ENCODE data around the gene MYBPC2.

MYBPC2 gene

DNA sequence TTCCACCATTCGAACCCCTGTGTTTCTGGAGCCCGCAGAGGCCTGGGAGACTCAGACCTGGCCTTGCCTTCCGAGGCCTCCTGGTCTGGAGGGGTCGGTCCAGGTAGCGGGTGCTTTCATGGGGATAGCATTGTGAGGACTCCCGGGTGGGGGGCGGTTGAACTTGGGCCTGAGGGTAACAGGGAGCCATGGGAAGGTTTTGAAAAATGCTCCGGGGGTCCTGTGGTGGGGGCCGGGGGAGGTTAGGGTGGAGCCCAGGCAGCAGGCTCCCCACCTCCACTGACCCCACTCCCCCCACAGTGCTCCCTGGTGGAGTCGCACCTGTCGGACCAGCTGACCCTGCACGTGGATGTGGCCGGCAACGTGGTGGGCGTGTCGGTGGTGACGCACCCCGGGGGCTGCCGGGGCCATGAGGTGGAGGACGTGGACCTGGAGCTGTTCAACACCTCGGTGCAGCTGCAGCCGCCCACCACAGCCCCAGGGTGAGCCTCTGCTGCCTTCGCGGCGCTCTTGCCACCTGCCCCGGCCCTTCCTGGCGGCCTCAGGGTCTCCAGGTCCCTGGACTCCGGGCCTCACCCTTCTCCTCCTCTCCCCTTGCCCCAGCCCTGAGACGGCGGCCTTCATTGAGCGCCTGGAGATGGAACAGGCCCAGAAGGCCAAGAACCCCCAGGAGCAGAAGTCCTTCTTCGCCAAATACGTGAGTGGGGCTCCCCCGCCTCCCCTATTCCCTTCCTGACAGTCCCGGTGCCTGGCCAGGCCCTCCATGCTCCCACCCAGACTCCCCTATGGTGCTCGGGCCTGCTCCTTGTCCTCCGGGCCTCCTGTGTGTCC lies 47.8 kb downstream of the MYBPC2 start:
- no peak for TF ChIP-seq CTCF (IDR thresholded peaks at IDR 0.05; ENCODE audit: borderline replicate concordance, control extremely low read depth, extremely low read depth, insufficient read depth, missing control alignments)
- DNase-seq (ENCODE audit: low spot score) = no peak
- in situ Hi-C loops (cut with MboI; ENCODE audit: low sequenced_read_pairs, unreplicated experiment) = no loop called here

- no peak for TF ChIP-seq CTCF (IDR thresholded peaks at IDR 0.05; ENCODE audit: borderline replicate concordance, control extremely low read depth, extremely low read depth, insufficient read depth, missing control alignments)
- DNase-seq (ENCODE audit: low spot score) = no peak
- in situ Hi-C loops (cut with MboI; ENCODE audit: low sequenced_read_pairs, unreplicated experiment) = no loop called here
Measured at GRCh38 chr19:50481351-50482149, 48.9 kb downstream of the MYBPC2 start.

- in situ Hi-C loops (cut with MboI; ENCODE audit: low sequenced_read_pairs, unreplicated experiment) = no loop called here
- no peak for TF ChIP-seq CTCF (IDR thresholded peaks at IDR 0.05; ENCODE audit: borderline replicate concordance, control extremely low read depth, extremely low read depth, insufficient read depth, missing control alignments)
- DNase-seq (ENCODE audit: low spot score) = no peak
Measured at GRCh38 chr19:50482271-50482855, 49.7 kb downstream of the MYBPC2 start.

GRCh38 chr19:50482916-50483315 lies 50.2 kb downstream of the MYBPC2 start:
- no peak for TF ChIP-seq CTCF (IDR thresholded peaks at IDR 0.05; ENCODE audit: borderline replicate concordance, control extremely low read depth, extremely low read depth, insufficient read depth, missing control alignments)
- in situ Hi-C loops (cut with MboI; ENCODE audit: low sequenced_read_pairs, unreplicated experiment) = no loop called here
- no peak for DNase-seq (ENCODE audit: low spot score)

DNA sequence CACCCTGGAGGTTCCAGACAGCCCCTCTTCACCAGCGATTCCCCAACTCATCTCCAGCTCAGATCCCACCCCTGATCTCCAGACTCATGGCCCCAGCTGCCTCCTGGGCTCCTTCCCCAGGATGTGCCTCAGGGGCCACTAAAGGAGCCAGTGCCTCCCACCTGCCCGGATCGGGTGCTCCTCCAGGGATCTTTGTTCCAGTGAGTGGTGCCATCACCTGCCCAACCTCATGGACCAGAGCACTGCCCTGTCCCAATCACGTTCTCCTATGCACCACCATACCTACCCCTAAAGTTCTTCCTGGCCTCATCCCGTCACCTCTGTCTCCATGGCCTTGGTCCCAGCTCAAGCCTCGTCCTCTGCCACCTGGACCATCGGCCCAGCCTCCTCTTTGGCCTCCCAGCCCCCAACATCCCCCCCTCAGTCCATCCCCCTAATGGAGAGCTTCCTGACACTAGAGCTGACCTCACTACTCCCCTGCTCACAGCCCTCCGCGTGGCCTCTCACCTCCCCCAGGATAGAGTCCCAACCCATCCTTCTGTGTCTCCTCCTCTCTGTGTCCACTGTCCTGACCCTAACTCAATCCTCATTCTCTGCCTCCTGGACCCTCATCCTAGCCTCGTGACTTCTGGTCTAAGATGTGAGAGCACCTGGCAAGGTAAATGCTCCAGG lies 52.7 kb downstream of the MYBPC2 start:
- in situ Hi-C loops (cut with MboI; ENCODE audit: low sequenced_read_pairs, unreplicated experiment) = no loop called here
- DNase-seq (ENCODE audit: low spot score) = no peak
- no peak for TF ChIP-seq CTCF (IDR thresholded peaks at IDR 0.05; ENCODE audit: borderline replicate concordance, control extremely low read depth, extremely low read depth, insufficient read depth, missing control alignments)

Data from GM13976 (cell line).